Testis (tissue), 3 donors: ENCODE data around the gene FSCN2. TPM values are rescaled to one million over a fixed set of nuclear protein-coding genes. Genes with fewer than 3 reads are reported as not detected.
A peak's percentile ranks its signal among the peaks of the same experiment; 100 is the strongest.

Source experiments
- DNase-seq: peaks from one replicate; pipeline ENCODE4 v3.0.0-alpha.2; 2019
- H3K27ac ChIP-seq, 2 donors: fragments of 200-600 bp; sonication (generic); one replicate each; pipeline ENCODE4 v1.5.1; 2019
- H3K27me3 ChIP-seq: fragments of 200-600 bp; sonication (generic); one replicate; pipeline ENCODE4 v1.5.1; 2019
- H3K36me3 ChIP-seq: fragments of 200-600 bp; sonication (generic); one replicate; pipeline ENCODE4 v1.5.1; 2017; ENCODE audit warnings: low read depth; ENCODE audit errors: missing control alignments
- H3K4me1 ChIP-seq: fragments of 200-600 bp; sonication (generic); one replicate; pipeline ENCODE4 v1.5.1; 2019
- H3K4me3 ChIP-seq, 2 donors: fragments of 200-600 bp; sonication (generic); one replicate each; pipeline ENCODE4 v1.5.1; 2017 to 2019
- H3K9me3 ChIP-seq: fragments of 200-600 bp; sonication (generic); one replicate; pipeline ENCODE4 v1.5.1; 2017
- CTCF ChIP-seq, 3 experiments: fragments of 450-650 bp in 2 of 3; fragments of 200-600 bp in 1 of 3; sonication (generic) in 1 of 3; IDR thresholded peaks; one replicate each; pipeline ENCODE4 v1.5.1; 2016 to 2019; ENCODE audit warnings: antibody characterized with exemption in 3 of 3, mild to moderate bottlenecking in 2 of 3, moderate library complexity in 1 of 3
- POLR2A ChIP-seq: fragments of 450-650 bp; IDR thresholded peaks from one replicate; pipeline ENCODE4 v1.6.1; 2017; ENCODE audit warnings: antibody characterized with exemption, mild to moderate bottlenecking, moderate library complexity
- WGBS, 2 donors: methylation state at CpG; one replicate each; pipeline ENCODE4 v1.1.5; 2018; 5-methylcytosine and 5-hydroxymethylcytosine counted together
- intact Hi-C: fragments of 100-400 bp; cut with DNase I; formaldehyde crosslinking; loops from one replicate; pipeline ENCODE4 v1.15.1; 2023; ENCODE audit warnings: low total_unique reads
- polyA plus RNA-seq: library from polyadenylated mRNA; stranded (reverse); fragments of 350-450 nt; fragmentation: Illumina TruSeq; extraction: RNeasy Lipid Tissue Mini Kit (QIAGEN cat#74804); gene quantifications from one replicate; pipeline ENCODE4 v1.2.3, GENCODE V29; 2014; ENCODE audit warnings: low read depth, low replicate concordance; ENCODE audit not compliant: insufficient read depth
- total RNA-seq, 2 donors: library from RNA; depleted of rRNA; stranded (reverse); fragments of >200 nt; gene quantifications; one replicate each; pipeline ENCODE4 v1.2.3, GENCODE V29; 2016

Gene FSCN2
- total and polyA plus RNA-seq, 3 donors from 2014 or later, result 0.37 to 4.0 (median 3.5) TPM

- intact Hi-C loops, result no loop called here
- no peak overlapping the region for H3K27ac ChIP-seq
- no peaks in the 10 kb centered on the region for H3K9me3 ChIP-seq
- no peak overlapping the region for H3K4me3 ChIP-seq
- TF ChIP-seq POLR2A, result no peak
- TF ChIP-seq CTCF (IDR thresholded peaks at IDR 0.05), result no peak
- DNase-seq, result no peak
- peaks cover 13% of the 10 kb centered on the region for H3K4me1 ChIP-seq
- H3K27me3 ChIP-seq, result no peaks in the 10 kb centered on the region
- no peaks in the 10 kb centered on the region for H3K36me3 ChIP-seq
- WGBS, 2 donors, result 91 to 96% methylated on average over 11 to 16 of the region's 16 CpGs
Measured at GRCh38 chr17:81565231-81565630, 37.1 kb downstream of the FSCN2 start.

- WGBS, 2 donors, result 23 to 41% methylated on average over 8 of the region's 8 CpGs
- H3K4me1 ChIP-seq, result peaks cover 13% of the 10 kb centered on the region
- H3K27me3 ChIP-seq, result no peaks in the 10 kb centered on the region
- intact Hi-C loops, result no loop called here
- no peak overlapping the region for H3K4me3 ChIP-seq
- no peaks in the 10 kb centered on the region for H3K36me3 ChIP-seq
- H3K9me3 ChIP-seq, result no peaks in the 10 kb centered on the region
- peak overlapping the region in 1 of 2 donors; percentile 74 for H3K27ac ChIP-seq
- DNase-seq, result peak; percentile 72
- no peak for TF ChIP-seq CTCF (IDR thresholded peaks at IDR 0.05)
- no peak for TF ChIP-seq POLR2A
Measured at GRCh38 chr17:81566461-81567126, 38.4 kb downstream of the FSCN2 start.

GRCh38 chr17:81567191-81567590 lies 39.0 kb downstream of the FSCN2 start:
- peaks cover 13% of the 10 kb centered on the region for H3K4me1 ChIP-seq
- intact Hi-C loops, result no loop called here
- peak overlapping the region in 1 of 2 donors; percentile 74 for H3K27ac ChIP-seq
- no peaks in the 10 kb centered on the region for H3K36me3 ChIP-seq
- 55 to 65% methylated on average over 4 of the region's 4 CpGs for WGBS, 2 donors
- no peak for DNase-seq
- no peaks in the 10 kb centered on the region for H3K9me3 ChIP-seq
- no peaks in the 10 kb centered on the region for H3K27me3 ChIP-seq
- no peak overlapping the region for H3K4me3 ChIP-seq
- TF ChIP-seq CTCF (IDR thresholded peaks at IDR 0.05) (no peak), POLR2A (no peak)

- DNase-seq, result no peak
- peaks cover 13% of the 10 kb centered on the region for H3K4me1 ChIP-seq
- 87 to 89% methylated on average over 8 to 10 of the region's 10 CpGs for WGBS, 2 donors
- intact Hi-C loops, result no loop called here
- no peak for TF ChIP-seq CTCF (IDR thresholded peaks at IDR 0.05)
- TF ChIP-seq POLR2A, result no peak
- H3K9me3 ChIP-seq, result no peaks in the 10 kb centered on the region
- no peak overlapping the region for H3K4me3 ChIP-seq
- H3K27me3 ChIP-seq, result no peaks in the 10 kb centered on the region
- no peak overlapping the region for H3K27ac ChIP-seq
- H3K36me3 ChIP-seq, result no peaks in the 10 kb centered on the region
Measured at GRCh38 chr17:81568416-81568815, 40.2 kb downstream of the FSCN2 start.

GRCh38 chr17:81569986-81570514 lies 41.9 kb downstream of the FSCN2 start:
- Histone ChIP-seq H3K36me3 (no peaks in the 10 kb centered on the region), H3K4me1 (peaks cover 13% of the 10 kb centered on the region), H3K4me3 (no peak overlapping the region), H3K9me3 (no peaks in the 10 kb centered on the region), H3K27me3 (no peaks in the 10 kb centered on the region), H3K27ac (no peak overlapping the region)
- TF ChIP-seq CTCF (IDR thresholded peaks at IDR 0.05) (no peak), POLR2A (no peak)
- intact Hi-C loops, result no loop called here
- DNase-seq, result no peak
- 93 to 96% methylated on average over 14 to 18 of the region's 18 CpGs for WGBS, 2 donors
